ENCODE measurements around the gene EPC1.

DNA sequence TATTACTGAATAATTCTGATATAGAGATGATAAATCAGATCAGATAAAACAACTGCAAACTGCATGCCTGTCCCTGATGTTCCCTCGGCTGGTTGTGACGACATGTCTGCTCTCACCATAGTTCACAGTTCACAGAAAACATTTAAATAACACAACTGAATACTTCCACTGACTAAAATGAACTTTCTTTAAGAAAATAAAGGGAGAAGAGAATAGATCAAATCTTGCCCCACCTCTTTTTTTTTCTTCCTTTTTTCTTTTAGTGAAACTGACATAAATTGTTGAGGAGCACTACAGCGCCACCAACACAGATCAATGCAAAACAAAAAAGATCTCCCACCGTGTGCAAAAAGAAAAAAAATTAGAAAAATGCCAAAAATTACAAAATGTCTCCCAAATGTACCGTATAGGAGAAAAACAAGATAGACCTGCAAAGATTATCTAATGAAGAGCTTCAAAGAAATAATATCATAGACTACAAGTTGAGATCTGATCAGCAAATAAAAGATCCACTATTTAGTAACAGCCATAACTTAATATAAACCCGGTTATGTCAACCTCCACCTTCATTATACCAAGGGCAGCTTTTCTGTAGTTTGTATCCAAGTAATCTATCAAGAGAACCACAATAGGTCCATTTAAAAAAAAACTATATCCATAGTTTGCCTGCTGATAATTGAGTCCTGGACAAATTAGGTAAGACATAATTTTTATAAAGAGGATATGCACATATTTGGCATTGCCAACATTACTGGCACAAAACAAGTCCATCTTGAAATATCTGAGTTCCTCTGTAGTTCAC, 30.7 kb upstream of the EPC1 start:
- TF ChIP-seq, protein P1, sequence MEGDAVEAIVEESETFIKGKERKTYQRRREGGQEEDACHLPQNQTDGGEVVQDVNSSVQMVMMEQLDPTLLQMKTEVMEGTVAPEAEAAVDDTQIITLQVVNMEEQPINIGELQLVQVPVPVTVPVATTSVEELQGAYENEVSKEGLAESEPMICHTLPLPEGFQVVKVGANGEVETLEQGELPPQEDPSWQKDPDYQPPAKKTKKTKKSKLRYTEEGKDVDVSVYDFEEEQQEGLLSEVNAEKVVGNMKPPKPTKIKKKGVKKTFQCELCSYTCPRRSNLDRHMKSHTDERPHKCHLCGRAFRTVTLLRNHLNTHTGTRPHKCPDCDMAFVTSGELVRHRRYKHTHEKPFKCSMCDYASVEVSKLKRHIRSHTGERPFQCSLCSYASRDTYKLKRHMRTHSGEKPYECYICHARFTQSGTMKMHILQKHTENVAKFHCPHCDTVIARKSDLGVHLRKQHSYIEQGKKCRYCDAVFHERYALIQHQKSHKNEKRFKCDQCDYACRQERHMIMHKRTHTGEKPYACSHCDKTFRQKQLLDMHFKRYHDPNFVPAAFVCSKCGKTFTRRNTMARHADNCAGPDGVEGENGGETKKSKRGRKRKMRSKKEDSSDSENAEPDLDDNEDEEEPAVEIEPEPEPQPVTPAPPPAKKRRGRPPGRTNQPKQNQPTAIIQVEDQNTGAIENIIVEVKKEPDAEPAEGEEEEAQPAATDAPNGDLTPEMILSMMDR (IDR thresholded peaks at IDR 0.05): peak in 3 of 5 experiments; percentile 2 to 30 (median 20)
- TF ChIP-seq EP300 (IDR thresholded peaks at IDR 0.05; ENCODE audit: low read depth): no peak
